Measurements from ENCODE around the gene TMEM63C.

- TF ChIP-seq POLR2A (IDR thresholded peaks at IDR 0.05) = no peak
- TF ChIP-seq CTCF (IDR thresholded peaks at IDR 0.05) = no peak
Observed at GRCh38 chr14:77250927-77251326, 69.3 kb downstream of the TMEM63C start.
